Suprapubic skin (tissue), 3 donors: ENCODE measurements around the gene NUP153.

ENCODE experiments used
- EP300 ChIP-seq: sonication (generic); formaldehyde crosslinking; IDR thresholded peaks from one replicate; pipeline ENCODE4 v1.6.1; 2017; ENCODE audit warnings: antibody characterized with exemption
- TF ChIP-seq, protein P1 (sequence below), 2 donors: fragments of 200-600 bp in 1 of 2; fragments of 450-650 bp in 1 of 2; sonication (generic) in 1 of 2; IDR thresholded peaks; one replicate each; pipeline ENCODE4 v1.5.1; 2016 to 2019; ENCODE audit warnings: antibody characterized with exemption in 2 of 2, mild to moderate bottlenecking in 1 of 2, moderate library complexity in 1 of 2

DNA sequence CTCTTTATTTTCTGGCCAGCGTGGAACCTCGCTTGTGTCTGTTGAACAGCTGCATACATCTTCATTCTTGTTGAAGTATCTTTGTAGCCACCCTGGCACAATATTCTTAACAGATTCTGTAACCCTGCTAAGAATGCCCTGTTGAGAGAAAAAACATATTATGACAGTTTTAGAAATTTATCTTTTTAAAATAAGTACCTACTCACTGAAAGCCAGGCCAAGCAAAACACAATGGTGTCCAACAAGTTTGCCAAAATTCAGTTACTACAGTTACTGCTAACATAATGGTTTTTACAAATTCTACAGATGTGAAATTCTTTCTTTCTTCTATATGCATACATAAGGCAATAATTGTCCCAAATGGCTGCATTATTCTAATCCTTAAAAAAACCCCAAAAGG is 18.2 kb downstream of the NUP153 start:
- TF ChIP-seq EP300, result no peak
- TF ChIP-seq, protein P1, sequence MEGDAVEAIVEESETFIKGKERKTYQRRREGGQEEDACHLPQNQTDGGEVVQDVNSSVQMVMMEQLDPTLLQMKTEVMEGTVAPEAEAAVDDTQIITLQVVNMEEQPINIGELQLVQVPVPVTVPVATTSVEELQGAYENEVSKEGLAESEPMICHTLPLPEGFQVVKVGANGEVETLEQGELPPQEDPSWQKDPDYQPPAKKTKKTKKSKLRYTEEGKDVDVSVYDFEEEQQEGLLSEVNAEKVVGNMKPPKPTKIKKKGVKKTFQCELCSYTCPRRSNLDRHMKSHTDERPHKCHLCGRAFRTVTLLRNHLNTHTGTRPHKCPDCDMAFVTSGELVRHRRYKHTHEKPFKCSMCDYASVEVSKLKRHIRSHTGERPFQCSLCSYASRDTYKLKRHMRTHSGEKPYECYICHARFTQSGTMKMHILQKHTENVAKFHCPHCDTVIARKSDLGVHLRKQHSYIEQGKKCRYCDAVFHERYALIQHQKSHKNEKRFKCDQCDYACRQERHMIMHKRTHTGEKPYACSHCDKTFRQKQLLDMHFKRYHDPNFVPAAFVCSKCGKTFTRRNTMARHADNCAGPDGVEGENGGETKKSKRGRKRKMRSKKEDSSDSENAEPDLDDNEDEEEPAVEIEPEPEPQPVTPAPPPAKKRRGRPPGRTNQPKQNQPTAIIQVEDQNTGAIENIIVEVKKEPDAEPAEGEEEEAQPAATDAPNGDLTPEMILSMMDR (IDR thresholded peaks at IDR 0.05), result no peak
